Measurements from ENCODE around the gene PPP2R2D.

DNA sequence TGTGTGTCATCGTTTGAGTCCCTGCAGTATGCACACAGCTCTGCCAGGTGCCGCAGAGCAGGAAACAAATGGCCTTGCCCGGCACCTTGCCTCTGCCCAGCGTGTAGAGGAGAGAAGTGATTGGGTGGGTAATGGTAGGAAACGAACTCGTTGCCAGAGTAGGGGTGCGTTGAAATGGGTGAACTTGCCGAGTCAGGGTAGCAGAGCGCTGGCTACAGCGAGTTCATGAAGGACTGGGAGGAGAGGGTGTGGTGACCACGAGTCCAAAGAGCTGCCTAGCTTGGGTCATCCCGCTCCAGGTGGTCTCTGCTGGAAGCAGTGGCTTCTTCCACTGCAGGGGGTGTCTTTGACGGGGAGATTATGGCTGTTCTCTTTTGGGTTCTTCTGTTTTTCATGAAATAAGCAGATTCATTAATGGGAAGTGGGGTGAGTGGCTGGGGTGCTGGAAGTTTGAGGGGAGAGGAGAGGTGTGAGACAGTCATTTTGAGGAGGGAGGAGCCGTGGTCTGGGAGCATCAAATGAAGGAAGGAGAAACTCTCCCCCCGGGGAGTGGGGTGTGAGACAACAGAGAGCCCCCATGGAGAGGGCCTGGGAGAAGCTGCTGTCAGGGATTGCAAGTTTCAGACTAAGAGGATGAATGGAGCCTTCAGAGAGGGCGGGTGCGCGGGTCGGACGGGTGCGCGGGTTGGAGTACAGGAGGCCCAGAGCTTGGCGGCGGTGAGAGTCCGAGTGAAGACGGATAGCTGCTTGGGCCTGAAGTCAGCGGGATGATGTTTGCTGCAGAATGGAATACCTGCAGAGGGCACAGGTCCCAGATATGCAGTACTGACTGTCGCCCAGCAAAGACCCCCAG is 26.2 kb downstream of the PPP2R2D start:
- TF ChIP-seq, protein P1, sequence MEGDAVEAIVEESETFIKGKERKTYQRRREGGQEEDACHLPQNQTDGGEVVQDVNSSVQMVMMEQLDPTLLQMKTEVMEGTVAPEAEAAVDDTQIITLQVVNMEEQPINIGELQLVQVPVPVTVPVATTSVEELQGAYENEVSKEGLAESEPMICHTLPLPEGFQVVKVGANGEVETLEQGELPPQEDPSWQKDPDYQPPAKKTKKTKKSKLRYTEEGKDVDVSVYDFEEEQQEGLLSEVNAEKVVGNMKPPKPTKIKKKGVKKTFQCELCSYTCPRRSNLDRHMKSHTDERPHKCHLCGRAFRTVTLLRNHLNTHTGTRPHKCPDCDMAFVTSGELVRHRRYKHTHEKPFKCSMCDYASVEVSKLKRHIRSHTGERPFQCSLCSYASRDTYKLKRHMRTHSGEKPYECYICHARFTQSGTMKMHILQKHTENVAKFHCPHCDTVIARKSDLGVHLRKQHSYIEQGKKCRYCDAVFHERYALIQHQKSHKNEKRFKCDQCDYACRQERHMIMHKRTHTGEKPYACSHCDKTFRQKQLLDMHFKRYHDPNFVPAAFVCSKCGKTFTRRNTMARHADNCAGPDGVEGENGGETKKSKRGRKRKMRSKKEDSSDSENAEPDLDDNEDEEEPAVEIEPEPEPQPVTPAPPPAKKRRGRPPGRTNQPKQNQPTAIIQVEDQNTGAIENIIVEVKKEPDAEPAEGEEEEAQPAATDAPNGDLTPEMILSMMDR (optimal IDR thresholded peaks at IDR 0.05 in 1 of 3, IDR thresholded peaks at IDR 0.05 in 1 of 3, conservative IDR thresholded peaks at IDR 0.05 in 1 of 3; ENCODE audit: extremely low read depth in 1 of 3, insufficient read depth in 2 of 3, low read length in 3 of 3) = no peak
- TF ChIP-seq EZH2 (IDR thresholded peaks at IDR 0.05; ENCODE audit: low read length) = no peak

Measured in keratinocyte (primary cell).